ENCODE results near the gene SHC2. TPM values are rescaled to one million over a fixed set of nuclear protein-coding genes. Genes with fewer than 3 reads are reported as not detected.

The SHC2 gene
- total and polyA plus RNA-seq, 2 of the 13 experiments (the other 11 are each of a cell fraction or from before 2014, with no cell fraction given), result 9.0 to 18.3 TPM

DNA sequence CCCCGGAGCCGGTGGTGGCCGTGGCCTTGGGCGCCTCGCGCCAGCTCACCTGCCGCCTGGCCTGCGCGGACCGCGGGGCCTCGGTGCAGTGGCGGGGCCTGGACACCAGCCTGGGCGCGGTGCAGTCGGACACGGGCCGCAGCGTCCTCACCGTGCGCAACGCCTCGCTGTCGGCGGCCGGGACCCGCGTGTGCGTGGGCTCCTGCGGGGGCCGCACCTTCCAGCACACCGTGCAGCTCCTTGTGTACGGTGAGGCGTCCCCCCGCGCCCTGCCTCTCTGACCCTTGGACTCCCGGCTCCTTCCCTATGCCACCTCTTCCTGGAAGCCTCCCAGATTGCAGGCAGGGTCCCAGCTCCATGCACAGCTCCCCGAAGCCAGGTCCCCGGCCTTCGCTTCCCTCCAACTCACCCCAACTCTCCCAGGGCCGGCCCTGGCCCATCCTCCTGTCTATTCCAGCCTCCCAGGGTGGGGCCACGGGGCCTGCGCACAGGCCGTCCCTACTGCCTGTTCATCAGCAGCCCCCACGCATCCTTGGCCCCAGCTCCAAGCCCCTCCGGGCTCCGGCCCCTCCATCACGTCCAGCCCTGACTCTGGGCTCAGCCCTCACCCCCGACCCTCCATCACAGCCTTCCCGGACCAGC lies 37.2 kb upstream of the SHC2 start (continued):
- TF ChIP-seq ZNF704 (CRISPR knock-in tag; IDR thresholded peaks at IDR 0.05; ENCODE audit: borderline replicate concordance), result no peak
- no peak for TF ChIP-seq KLF13 (CRISPR knock-in tag; IDR thresholded peaks at IDR 0.05)
- TF ChIP-seq HINFP (CRISPR knock-in tag; IDR thresholded peaks at IDR 0.05; ENCODE audit: low read depth), result peak; percentile 81
- TF ChIP-seq, protein P1, sequence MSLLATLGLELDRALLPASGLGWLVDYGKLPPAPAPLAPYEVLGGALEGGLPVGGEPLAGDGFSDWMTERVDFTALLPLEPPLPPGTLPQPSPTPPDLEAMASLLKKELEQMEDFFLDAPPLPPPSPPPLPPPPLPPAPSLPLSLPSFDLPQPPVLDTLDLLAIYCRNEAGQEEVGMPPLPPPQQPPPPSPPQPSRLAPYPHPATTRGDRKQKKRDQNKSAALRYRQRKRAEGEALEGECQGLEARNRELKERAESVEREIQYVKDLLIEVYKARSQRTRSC (CRISPR knock-in tag; IDR thresholded peaks at IDR 0.05; ENCODE audit: low read depth), result no peak
- TF ChIP-seq ZBTB7A (CRISPR knock-in tag; IDR thresholded peaks at IDR 0.05), result peak; percentile 20; the same call in 1 of the 2 replicates
- TF ChIP-seq, protein P2, sequence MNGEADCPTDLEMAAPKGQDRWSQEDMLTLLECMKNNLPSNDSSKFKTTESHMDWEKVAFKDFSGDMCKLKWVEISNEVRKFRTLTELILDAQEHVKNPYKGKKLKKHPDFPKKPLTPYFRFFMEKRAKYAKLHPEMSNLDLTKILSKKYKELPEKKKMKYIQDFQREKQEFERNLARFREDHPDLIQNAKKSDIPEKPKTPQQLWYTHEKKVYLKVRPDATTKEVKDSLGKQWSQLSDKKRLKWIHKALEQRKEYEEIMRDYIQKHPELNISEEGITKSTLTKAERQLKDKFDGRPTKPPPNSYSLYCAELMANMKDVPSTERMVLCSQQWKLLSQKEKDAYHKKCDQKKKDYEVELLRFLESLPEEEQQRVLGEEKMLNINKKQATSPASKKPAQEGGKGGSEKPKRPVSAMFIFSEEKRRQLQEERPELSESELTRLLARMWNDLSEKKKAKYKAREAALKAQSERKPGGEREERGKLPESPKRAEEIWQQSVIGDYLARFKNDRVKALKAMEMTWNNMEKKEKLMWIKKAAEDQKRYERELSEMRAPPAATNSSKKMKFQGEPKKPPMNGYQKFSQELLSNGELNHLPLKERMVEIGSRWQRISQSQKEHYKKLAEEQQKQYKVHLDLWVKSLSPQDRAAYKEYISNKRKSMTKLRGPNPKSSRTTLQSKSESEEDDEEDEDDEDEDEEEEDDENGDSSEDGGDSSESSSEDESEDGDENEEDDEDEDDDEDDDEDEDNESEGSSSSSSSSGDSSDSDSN (CRISPR knock-in tag; IDR thresholded peaks at IDR 0.05), result peak; percentile 67; the same call in 1 of the 2 replicates
- no peak for TF ChIP-seq SIN3A (IDR thresholded peaks at IDR 0.05; ENCODE audit: borderline replicate concordance, low read depth, low read length)
- TF ChIP-seq ZNF574 (CRISPR knock-in tag; IDR thresholded peaks at IDR 0.05), result peak; percentile 23; the same call in 1 of the 2 replicates
- peak; percentile 23; the same call in 1 of the 2 replicates for TF ChIP-seq ZBTB42 (CRISPR knock-in tag; IDR thresholded peaks at IDR 0.05)
- TF ChIP-seq, protein P3, sequence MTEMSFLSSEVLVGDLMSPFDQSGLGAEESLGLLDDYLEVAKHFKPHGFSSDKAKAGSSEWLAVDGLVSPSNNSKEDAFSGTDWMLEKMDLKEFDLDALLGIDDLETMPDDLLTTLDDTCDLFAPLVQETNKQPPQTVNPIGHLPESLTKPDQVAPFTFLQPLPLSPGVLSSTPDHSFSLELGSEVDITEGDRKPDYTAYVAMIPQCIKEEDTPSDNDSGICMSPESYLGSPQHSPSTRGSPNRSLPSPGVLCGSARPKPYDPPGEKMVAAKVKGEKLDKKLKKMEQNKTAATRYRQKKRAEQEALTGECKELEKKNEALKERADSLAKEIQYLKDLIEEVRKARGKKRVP (CRISPR knock-in tag; IDR thresholded peaks at IDR 0.05), result no peak
- TF ChIP-seq FOXP1 (IDR thresholded peaks at IDR 0.05), result no peak
- no peak for TF ChIP-seq FOXP1 (CRISPR knock-in tag; IDR thresholded peaks at IDR 0.05)
- TF ChIP-seq ZNF883 (CRISPR knock-in tag; IDR thresholded peaks at IDR 0.05; ENCODE audit: not compliant biosample characterization), result peak; percentile 18
- TF ChIP-seq ZSCAN9 (CRISPR knock-in tag; IDR thresholded peaks at IDR 0.05; ENCODE audit: borderline replicate concordance), result 0 out of 2 replicates have a peak, but pooled peaks have one; percentile 29
- TF ChIP-seq ZNF549 (CRISPR knock-in tag; IDR thresholded peaks at IDR 0.05), result no peak
